Activated naive CD8-positive, alpha-beta T cell treated with anti-CD3 and anti-CD28 coated beads for 36 hours (primary cell): ENCODE measurements around the gene FIGLA. TPM values are rescaled to one million over a fixed set of nuclear protein-coding genes. Genes with fewer than 3 reads are reported as not detected.

Experiments used
- DNase-seq: peaks from one replicate; pipeline ENCODE4 v3.0.0; 2021
- H3K27ac Mint-ChIP-seq: one replicate; pipeline ENCODE4 v1.8.0; 2022; ENCODE audit warnings: mild to moderate bottlenecking, moderate library complexity, mixed read lengths
- H3K27me3 Mint-ChIP-seq: one replicate; pipeline ENCODE4 v1.8.0; 2022; ENCODE audit warnings: mild to moderate bottlenecking, mixed read lengths
- H3K36me3 Mint-ChIP-seq: one replicate; pipeline ENCODE4 v1.8.0; 2021; ENCODE audit warnings: mild to moderate bottlenecking, mixed read lengths
- H3K4me1 Mint-ChIP-seq: one replicate; pipeline ENCODE4 v1.8.0; 2021; ENCODE audit warnings: mixed read lengths
- H3K4me3 Mint-ChIP-seq: one replicate; pipeline ENCODE4 v1.8.0; 2022; ENCODE audit warnings: mild to moderate bottlenecking, moderate library complexity, mixed read lengths
- H3K9me3 Mint-ChIP-seq: one replicate; pipeline ENCODE4 v1.8.0; 2022; ENCODE audit warnings: mixed read lengths
- total RNA-seq, 2 experiments: library from RNA; stranded (reverse); gene quantifications; one replicate each; pipeline ENCODE4 v1.2.3, GENCODE V29; 2021

FIGLA gene
- total RNA-seq, 2 experiments from 2014 or later, result not detected

DNA sequence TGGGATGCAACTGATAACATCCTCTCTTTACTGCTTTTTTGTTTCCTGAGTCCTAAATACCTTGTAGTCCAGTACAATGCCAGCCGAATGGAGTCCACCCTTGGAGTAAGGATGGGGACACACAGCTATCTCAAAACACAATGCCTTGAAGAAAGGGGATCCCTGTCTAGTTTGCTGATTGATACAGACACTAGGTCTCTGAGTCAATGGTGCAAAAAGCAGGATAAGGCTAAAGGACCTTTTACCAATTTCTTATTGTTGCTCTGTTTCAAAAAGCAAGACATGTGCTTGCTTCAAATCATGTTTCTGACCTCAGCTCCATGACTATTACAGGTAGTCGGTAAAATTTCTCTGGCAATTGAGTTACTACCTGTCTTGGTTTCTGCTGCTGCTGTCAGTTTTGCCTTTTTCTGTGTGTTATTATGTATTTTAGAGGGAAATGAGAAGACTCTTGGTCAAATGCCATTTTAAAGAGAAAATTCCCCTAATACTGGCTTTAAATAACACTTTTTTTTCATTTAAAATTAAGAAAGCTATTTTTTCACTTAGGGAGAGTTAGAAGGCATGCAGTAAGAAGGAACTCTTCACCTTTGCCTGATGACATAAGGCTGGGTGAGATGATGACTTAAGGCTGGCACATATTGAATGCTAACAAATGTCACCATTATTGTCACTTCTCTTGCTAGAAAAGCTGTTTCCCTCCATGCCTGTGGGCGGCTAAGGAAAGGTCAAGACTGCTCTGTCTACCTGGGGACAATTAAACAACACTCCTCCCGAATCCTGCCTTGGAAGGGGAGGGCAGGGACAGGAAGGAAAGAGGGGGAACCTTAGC lies 4.9 kb upstream of the FIGLA start:
- Mint-ChIP-seq H3K27ac (no peak overlapping the region), H3K9me3 (no peaks in the 10 kb centered on the region), H3K36me3 (no peaks in the 10 kb centered on the region), H3K4me1 (peaks cover 2% of the 10 kb centered on the region), H3K27me3 (peaks cover 27% of the 10 kb centered on the region), H3K4me3 (no peak overlapping the region)
- DNase-seq, result no peak

- no peaks in the 10 kb centered on the region for H3K9me3 Mint-ChIP-seq
- no peak overlapping the region for H3K4me3 Mint-ChIP-seq
- H3K4me1 Mint-ChIP-seq, result peaks cover 9% of the 10 kb centered on the region
- DNase-seq, result no peak
- H3K27me3 Mint-ChIP-seq, result peaks cover 41% of the 10 kb centered on the region
- H3K27ac Mint-ChIP-seq, result no peak overlapping the region
- H3K36me3 Mint-ChIP-seq, result no peaks in the 10 kb centered on the region
Observed at GRCh38 chr2:70793450-70793849, 3.0 kb upstream of the FIGLA start.

DNA sequence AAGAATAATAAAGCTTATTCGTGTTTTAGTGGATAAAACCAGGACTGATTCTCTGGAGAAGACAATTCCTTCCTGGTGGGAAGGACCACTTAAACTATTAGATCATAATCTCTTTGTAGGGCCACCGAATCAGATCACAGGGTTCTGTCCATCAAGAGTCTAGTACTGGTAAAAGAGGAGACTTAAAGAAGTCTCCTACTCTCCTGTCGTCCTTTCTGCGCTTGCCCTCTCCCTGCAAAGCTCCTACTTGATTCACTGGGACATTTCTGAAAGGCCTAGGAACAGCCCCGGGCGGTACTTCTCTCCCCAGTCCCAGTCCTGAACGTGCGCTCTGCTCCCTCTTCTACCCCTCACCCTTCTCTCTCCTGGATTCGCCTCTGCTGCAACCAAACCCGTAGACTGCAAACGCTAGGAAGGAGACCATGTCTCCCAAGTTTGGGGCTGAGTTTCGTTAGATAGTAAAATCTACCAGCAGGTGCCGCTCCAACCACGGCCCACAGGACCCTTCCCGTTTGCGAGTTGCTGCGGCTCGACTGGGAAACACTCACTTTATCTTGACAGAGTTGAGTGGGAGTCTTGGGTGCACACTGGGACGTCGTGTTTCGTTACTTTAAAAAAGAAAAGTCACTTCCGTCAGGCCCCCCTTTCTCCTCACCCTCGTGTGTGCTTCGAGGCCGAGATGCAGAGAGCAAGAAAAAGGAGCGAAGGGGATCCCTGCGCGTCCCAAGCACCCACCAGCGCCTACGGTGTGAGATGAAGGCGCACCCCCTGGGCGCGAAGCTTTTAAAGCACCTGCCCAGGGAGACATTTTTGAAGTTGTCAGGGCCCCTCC lies 923 bp downstream of the FIGLA start:
- H3K27me3 Mint-ChIP-seq, result peaks cover 64% of the 10 kb centered on the region
- H3K27ac Mint-ChIP-seq, result no peak overlapping the region
- peak; percentile 74 for DNase-seq
- H3K4me3 Mint-ChIP-seq, result peak overlapping the region; percentile 33
- H3K9me3 Mint-ChIP-seq, result no peaks in the 10 kb centered on the region
- peaks cover 14% of the 10 kb centered on the region for H3K4me1 Mint-ChIP-seq
- H3K36me3 Mint-ChIP-seq, result no peaks in the 10 kb centered on the region

GRCh38 chr2:70785137-70785911 lies 5.1 kb downstream of the FIGLA start:
- Mint-ChIP-seq H3K36me3 (no peaks in the 10 kb centered on the region), H3K27ac (no peak overlapping the region), H3K4me1 (peaks cover 12% of the 10 kb centered on the region), H3K4me3 (no peak overlapping the region), H3K27me3 (peaks cover 42% of the 10 kb centered on the region), H3K9me3 (no peaks in the 10 kb centered on the region)
- DNase-seq, result peak; percentile 50

DNA sequence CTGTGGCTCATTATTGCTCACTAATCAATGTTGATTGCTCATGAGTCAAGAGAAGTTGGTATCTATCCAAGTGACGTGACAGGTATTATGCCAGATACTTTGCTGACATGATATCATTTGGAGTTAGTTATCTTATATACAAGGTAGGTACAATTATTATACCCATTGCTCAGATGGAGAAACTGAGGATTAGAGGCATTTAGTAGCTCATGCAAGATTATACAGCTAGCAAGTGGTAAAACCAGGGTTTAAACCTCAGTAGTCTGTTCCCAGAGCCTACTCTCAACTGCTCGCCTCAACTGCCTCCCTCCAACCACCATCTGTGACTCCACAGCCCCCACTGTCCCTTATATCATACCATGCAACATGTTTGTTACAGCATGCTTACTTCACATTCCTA lies 6.1 kb downstream of the FIGLA start:
- no peaks in the 10 kb centered on the region for H3K36me3 Mint-ChIP-seq
- H3K27ac Mint-ChIP-seq, result no peak overlapping the region
- no peak for DNase-seq
- H3K9me3 Mint-ChIP-seq, result no peaks in the 10 kb centered on the region
- H3K27me3 Mint-ChIP-seq, result peaks cover 33% of the 10 kb centered on the region
- peaks cover 6% of the 10 kb centered on the region for H3K4me1 Mint-ChIP-seq
- no peak overlapping the region for H3K4me3 Mint-ChIP-seq

GRCh38 chr2:70779911-70780545 lies 10.4 kb downstream of the FIGLA start:
- Mint-ChIP-seq H3K4me1 (no peaks in the 10 kb centered on the region), H3K4me3 (no peak overlapping the region), H3K36me3 (no peaks in the 10 kb centered on the region), H3K9me3 (no peaks in the 10 kb centered on the region), H3K27me3 (peaks cover 10% of the 10 kb centered on the region), H3K27ac (no peak overlapping the region)
- DNase-seq, result no peak

- DNase-seq, result no peak
- Mint-ChIP-seq H3K9me3 (no peaks in the 10 kb centered on the region), H3K4me3 (no peak overlapping the region), H3K27me3 (peaks cover 13% of the 10 kb centered on the region), H3K36me3 (no peaks in the 10 kb centered on the region), H3K27ac (no peak overlapping the region), H3K4me1 (no peaks in the 10 kb centered on the region)
Observed at GRCh38 chr2:70779491-70779890, 11.0 kb downstream of the FIGLA start.

GRCh38 chr2:70778676-70779075 lies 11.8 kb downstream of the FIGLA start:
- DNase-seq, result no peak
- H3K27me3 Mint-ChIP-seq, result peaks cover 20% of the 10 kb centered on the region
- no peak overlapping the region for H3K4me3 Mint-ChIP-seq
- no peak overlapping the region for H3K27ac Mint-ChIP-seq
- no peaks in the 10 kb centered on the region for H3K4me1 Mint-ChIP-seq
- H3K36me3 Mint-ChIP-seq, result no peaks in the 10 kb centered on the region
- H3K9me3 Mint-ChIP-seq, result no peaks in the 10 kb centered on the region

DNA sequence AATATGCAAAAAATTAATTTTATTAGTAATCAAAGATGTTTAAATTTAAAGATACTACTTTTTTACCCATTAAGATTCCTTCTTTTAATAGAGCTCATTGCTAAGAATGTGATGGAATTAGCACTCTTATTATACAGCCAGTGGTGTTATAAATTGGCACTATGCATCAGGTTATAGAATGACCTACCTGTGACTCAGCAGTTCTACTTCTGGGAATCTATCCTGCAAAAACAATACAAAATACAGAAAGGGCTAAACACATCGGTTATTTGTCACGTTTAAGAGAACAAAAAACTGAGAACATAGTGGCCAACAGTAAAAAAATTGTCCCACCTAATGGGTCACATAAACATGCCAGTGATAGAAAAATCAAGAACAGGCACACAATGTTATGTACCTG lies 13.0 kb downstream of the FIGLA start:
- no peaks in the 10 kb centered on the region for H3K4me1 Mint-ChIP-seq

DNA sequence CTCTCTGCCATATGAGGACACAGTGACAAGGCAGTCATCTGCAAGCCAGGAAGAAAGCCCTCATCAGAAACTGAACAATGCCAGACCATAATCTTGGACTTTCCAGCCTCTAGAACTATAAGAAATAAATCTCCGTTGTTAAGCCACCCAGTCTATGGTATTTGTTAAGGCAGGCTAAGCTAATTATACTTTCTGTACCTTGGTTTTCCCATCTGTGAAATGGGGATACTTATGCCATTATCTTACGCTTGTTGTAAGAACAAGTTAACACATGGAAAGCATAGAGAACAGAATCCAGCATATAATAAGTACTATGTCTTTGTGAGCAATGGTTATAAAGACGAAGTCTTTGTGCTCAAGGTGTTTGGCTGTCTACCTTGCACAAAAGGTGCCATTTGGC lies 14.2 kb downstream of the FIGLA start:
- no peaks in the 10 kb centered on the region for H3K9me3 Mint-ChIP-seq
- H3K27ac Mint-ChIP-seq, result no peak overlapping the region
- no peak for DNase-seq
- no peaks in the 10 kb centered on the region for H3K36me3 Mint-ChIP-seq
- peaks cover 34% of the 10 kb centered on the region for H3K27me3 Mint-ChIP-seq
- no peak overlapping the region for H3K4me3 Mint-ChIP-seq
- peaks cover 3% of the 10 kb centered on the region for H3K4me1 Mint-ChIP-seq

More for the DNA sequence above, 13.0 kb downstream of the FIGLA start:
- no peak for DNase-seq
- Mint-ChIP-seq H3K4me3 (no peak overlapping the region), H3K27me3 (peaks cover 31% of the 10 kb centered on the region), H3K9me3 (no peaks in the 10 kb centered on the region), H3K27ac (no peak overlapping the region), H3K36me3 (no peaks in the 10 kb centered on the region)

- no peaks in the 10 kb centered on the region for H3K36me3 Mint-ChIP-seq
- H3K4me3 Mint-ChIP-seq, result no peak overlapping the region
- DNase-seq, result no peak
- H3K27me3 Mint-ChIP-seq, result peaks cover 39% of the 10 kb centered on the region
- H3K9me3 Mint-ChIP-seq, result no peaks in the 10 kb centered on the region
- H3K27ac Mint-ChIP-seq, result no peak overlapping the region
- peaks cover 6% of the 10 kb centered on the region for H3K4me1 Mint-ChIP-seq
Observed at GRCh38 chr2:70775141-70775540, 15.3 kb downstream of the FIGLA start.

DNA sequence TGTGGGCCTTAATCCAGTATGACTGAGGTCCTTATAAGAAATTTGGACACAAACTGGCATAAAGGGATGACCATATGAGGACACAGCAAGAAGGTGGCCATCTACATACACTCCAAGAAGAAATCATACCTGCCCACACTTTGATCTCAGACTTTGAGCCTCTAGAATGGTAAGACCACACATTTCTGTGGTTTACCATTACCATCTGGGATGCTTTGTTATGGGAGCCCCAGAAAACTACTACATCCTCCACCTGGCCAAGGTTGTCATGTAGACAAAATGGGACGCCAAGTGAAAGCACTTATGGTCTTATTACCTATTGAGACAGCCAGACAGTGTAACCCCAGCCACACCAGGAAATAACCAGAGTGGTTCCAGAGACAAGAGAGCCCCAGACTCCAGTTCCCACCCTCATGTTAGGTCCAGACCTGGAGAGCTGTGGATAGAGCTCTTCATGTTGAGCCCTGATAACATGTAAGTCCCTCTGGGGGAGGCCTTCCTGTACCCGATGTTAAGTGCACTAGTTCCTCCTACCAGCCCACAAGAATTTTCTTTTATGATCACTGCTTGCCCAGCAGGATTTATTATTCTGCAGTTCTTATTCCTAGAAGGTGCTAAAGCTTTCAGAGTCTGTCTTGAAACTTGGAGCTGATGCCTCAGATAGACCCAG lies 17.8 kb downstream of the FIGLA start:
- no peaks in the 10 kb centered on the region for H3K9me3 Mint-ChIP-seq
- H3K27me3 Mint-ChIP-seq, result peaks cover 39% of the 10 kb centered on the region
- DNase-seq, result no peak

GRCh38 chr2:70771446-70771845 lies 19.0 kb downstream of the FIGLA start:
- Mint-ChIP-seq H3K27ac (no peak overlapping the region), H3K4me1 (peaks cover 12% of the 10 kb centered on the region), H3K27me3 (peaks cover 39% of the 10 kb centered on the region), H3K4me3 (no peak overlapping the region), H3K9me3 (no peaks in the 10 kb centered on the region), H3K36me3 (no peaks in the 10 kb centered on the region)
- no peak for DNase-seq

More for the DNA sequence above, 17.8 kb downstream of the FIGLA start:
- peaks cover 7% of the 10 kb centered on the region for H3K4me1 Mint-ChIP-seq
- no peak overlapping the region for H3K27ac Mint-ChIP-seq
- H3K4me3 Mint-ChIP-seq, result no peak overlapping the region
- no peaks in the 10 kb centered on the region for H3K36me3 Mint-ChIP-seq

- no peaks in the 10 kb centered on the region for H3K9me3 Mint-ChIP-seq
- peaks cover 26% of the 10 kb centered on the region for H3K27me3 Mint-ChIP-seq
- no peaks in the 10 kb centered on the region for H3K36me3 Mint-ChIP-seq
- H3K27ac Mint-ChIP-seq, result no peak overlapping the region
- DNase-seq, result no peak
- H3K4me1 Mint-ChIP-seq, result peaks cover 13% of the 10 kb centered on the region
- H3K4me3 Mint-ChIP-seq, result no peak overlapping the region
Observed at GRCh38 chr2:70769450-70769849, 21.0 kb downstream of the FIGLA start.
